Activated CD8-positive, alpha-beta T cell treated with anti-CD3 and anti-CD28 coated beads for 36 hours (primary cell): ENCODE measurements around the gene OR2H2. TPM values are rescaled to one million over a fixed set of nuclear protein-coding genes. Genes with fewer than 3 reads are reported as not detected.

ENCODE experiments used
- ATAC-seq: fragments of 200-7000 bp; cut with Tn5 transposase; one replicate; pipeline ENCODE4 v1.10.0; 2021; ENCODE audit warnings: mild to moderate bottlenecking, moderate library complexity
- CTCF ChIA-PET: fragments of 350-600 bp; sonication (Branson Sonifier 250); formaldehyde crosslinking; loops from one replicate; lab custom pipeline; 2021; ENCODE audit warnings: antibody characterized with exemption; lab: Charles Lee
- POLR2A ChIA-PET: fragments of 350-600 bp; sonication (Branson Sonifier 250); formaldehyde crosslinking; loops from one replicate; lab custom pipeline; 2021; ENCODE audit warnings: antibody characterized with exemption; lab: Charles Lee
- DNase-seq: peaks from one replicate; pipeline ENCODE4 v3.0.0-alpha.2; 2020
- H3K27ac Mint-ChIP-seq: one replicate; pipeline ENCODE4 v1.8.0; 2021; ENCODE audit warnings: mild to moderate bottlenecking, mixed read lengths
- H3K27me3 Mint-ChIP-seq: one replicate; pipeline ENCODE4 v1.8.0; 2021; ENCODE audit warnings: mixed read lengths
- H3K36me3 Mint-ChIP-seq: one replicate; pipeline ENCODE4 v1.8.0; 2021; ENCODE audit warnings: low read depth, mixed read lengths
- H3K4me1 Mint-ChIP-seq: one replicate; pipeline ENCODE4 v1.8.0; 2021; ENCODE audit warnings: low read depth, mixed read lengths
- H3K4me3 Mint-ChIP-seq: one replicate; pipeline ENCODE4 v1.8.0; 2021; ENCODE audit warnings: mild to moderate bottlenecking, moderate library complexity, mixed read lengths
- H3K9me3 Mint-ChIP-seq: one replicate; pipeline ENCODE4 v1.8.0; 2021; ENCODE audit warnings: mixed read lengths
- intact Hi-C: fragments of 100-400 bp; cut with micrococcal nuclease; formaldehyde crosslinking; loops from one replicate; pipeline ENCODE4 v1.10.0; 2022
- total RNA-seq, 2 experiments: library from RNA; stranded (reverse); gene quantifications; one replicate each; pipeline ENCODE4 v1.2.3, GENCODE V29; 2021
- TF ChIP-seq, protein P1 (sequence below): fragments of 200-600 bp; IDR thresholded peaks from one replicate; pipeline ENCODE4 v1.8.0; 2022; ENCODE audit warnings: antibody characterized with exemption, mild to moderate bottlenecking

OR2H2 gene
- total RNA-seq, 2 experiments from 2014 or later, result not detected

DNA sequence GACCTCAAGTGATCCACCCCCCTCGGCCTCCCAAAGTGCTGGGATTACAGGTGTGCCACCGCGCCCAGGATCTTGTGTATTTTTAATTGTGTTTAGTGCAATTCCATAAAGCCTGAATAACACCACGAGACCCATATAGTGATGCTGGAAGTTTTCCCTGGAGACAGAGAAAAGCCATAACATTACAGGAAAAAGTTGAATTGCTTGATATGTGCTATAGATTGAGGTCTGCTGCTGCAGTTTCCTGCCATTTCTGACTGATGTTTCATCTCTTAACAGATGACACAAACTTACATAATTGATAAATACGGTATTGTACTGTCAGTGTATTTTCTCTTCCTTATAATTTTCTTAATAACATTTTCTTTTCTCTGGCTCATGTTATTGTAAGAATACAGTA is 18.1 kb upstream of the OR2H2 start:
- ATAC-seq, result no peak
- ChIA-PET POLR2A (no interaction called here), CTCF (interaction anchor here (1.3 kb wide), 1 partner anchor 87 kb away, joined by 3 read pairs; no protein-coding TSS in a partner anchor)
- no peak for DNase-seq
- Mint-ChIP-seq H3K27ac (no peak overlapping the region), H3K4me1 (peaks cover 6% of the 10 kb centered on the region), H3K27me3 (peaks cover 41% of the 10 kb centered on the region), H3K4me3 (no peak overlapping the region), H3K36me3 (no peaks in the 10 kb centered on the region), H3K9me3 (no peaks in the 10 kb centered on the region)
- intact Hi-C loops, result no loop called here
- TF ChIP-seq, protein P1, sequence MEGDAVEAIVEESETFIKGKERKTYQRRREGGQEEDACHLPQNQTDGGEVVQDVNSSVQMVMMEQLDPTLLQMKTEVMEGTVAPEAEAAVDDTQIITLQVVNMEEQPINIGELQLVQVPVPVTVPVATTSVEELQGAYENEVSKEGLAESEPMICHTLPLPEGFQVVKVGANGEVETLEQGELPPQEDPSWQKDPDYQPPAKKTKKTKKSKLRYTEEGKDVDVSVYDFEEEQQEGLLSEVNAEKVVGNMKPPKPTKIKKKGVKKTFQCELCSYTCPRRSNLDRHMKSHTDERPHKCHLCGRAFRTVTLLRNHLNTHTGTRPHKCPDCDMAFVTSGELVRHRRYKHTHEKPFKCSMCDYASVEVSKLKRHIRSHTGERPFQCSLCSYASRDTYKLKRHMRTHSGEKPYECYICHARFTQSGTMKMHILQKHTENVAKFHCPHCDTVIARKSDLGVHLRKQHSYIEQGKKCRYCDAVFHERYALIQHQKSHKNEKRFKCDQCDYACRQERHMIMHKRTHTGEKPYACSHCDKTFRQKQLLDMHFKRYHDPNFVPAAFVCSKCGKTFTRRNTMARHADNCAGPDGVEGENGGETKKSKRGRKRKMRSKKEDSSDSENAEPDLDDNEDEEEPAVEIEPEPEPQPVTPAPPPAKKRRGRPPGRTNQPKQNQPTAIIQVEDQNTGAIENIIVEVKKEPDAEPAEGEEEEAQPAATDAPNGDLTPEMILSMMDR, result no peak

DNA sequence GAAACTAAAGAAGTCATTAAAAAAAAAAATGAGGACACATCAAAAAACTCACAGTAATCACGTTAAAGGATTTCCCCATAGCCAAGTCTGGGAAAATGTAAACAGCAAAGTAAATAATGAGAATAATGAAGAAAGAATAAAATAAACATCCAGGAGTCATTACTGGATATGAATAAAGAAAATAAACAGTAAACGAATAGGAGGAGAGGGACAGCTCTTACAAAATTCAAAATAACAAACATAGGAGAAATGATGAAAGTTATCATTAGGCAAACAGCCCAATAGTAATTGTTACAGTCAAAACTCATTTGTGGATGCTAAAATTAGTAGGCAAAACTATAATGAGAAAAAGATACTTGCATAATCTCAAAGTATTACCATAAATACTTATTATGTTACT is 17.4 kb upstream of the OR2H2 start:
- TF ChIP-seq, protein P1, result no peak
- ChIA-PET CTCF (interaction anchor here (1.3 kb wide), 1 partner anchor 86 kb away, joined by 3 read pairs; no protein-coding TSS in a partner anchor), POLR2A (no interaction called here)
- intact Hi-C loops, result no loop called here
- no peak for ATAC-seq
- no peak for DNase-seq
- Mint-ChIP-seq H3K27ac (no peak overlapping the region), H3K9me3 (no peaks in the 10 kb centered on the region), H3K4me3 (no peak overlapping the region), H3K27me3 (peaks cover 42% of the 10 kb centered on the region), H3K36me3 (no peaks in the 10 kb centered on the region), H3K4me1 (peaks cover 5% of the 10 kb centered on the region)

DNA sequence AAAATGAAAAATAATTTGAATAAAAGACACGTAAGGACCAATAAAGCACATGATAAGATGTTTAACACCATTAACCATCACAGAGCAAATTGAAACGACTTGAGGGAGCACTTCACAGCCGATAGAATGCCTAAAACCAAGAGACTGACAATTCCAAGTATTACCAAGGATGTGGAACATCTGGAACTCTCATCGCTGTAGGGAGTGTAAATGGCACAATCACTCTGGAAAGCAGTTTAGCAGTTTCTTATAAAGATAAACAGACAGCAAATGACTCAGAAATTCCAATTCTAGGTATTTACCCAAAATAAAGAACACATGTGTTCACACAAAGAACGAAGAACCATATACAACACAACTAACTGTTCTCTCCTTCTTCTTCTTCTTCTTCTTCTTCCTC is 16.9 kb upstream of the OR2H2 start:
- POLR2A ChIA-PET, result no interaction called here

DNA sequence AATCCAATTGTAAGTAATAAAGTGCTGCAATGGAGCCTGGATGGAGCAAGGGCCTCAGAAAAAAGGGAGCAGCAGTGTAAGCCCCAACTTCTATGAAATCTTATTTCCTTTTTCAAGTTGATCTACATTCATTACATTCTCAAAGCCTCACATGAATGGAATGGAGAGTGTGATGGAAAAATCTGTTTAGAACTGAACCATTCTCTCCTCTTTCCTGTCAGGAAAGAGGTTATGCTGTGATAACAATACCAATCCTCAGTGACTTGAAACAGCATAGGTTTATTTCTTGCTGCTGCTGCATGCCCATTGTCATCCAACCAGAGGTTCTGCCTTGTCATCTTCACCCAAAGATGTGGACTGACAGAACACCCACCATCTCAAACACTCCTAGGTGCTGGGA is 8.9 kb upstream of the OR2H2 start:
- ChIA-PET POLR2A (no interaction called here), CTCF (interaction anchor here (0.6 to 1.8 kb wide), 3 partner anchors 13 to 77 kb away, joined by 3 to 7 read pairs (median 4); no protein-coding TSS in a partner anchor)
- ATAC-seq, result no peak
- no peaks in the 10 kb centered on the region for H3K4me1 Mint-ChIP-seq
- no peak overlapping the region for H3K27ac Mint-ChIP-seq
- no peak for DNase-seq
- no peak overlapping the region for H3K4me3 Mint-ChIP-seq
- intact Hi-C loops, result no loop called here
- H3K27me3 Mint-ChIP-seq, result peaks cover 37% of the 10 kb centered on the region
- H3K9me3 Mint-ChIP-seq, result no peaks in the 10 kb centered on the region
- no peaks in the 10 kb centered on the region for H3K36me3 Mint-ChIP-seq
- TF ChIP-seq, protein P1, result no peak

More for the DNA sequence above, 16.9 kb upstream of the OR2H2 start:
- peaks cover 5% of the 10 kb centered on the region for H3K4me1 Mint-ChIP-seq
- no peaks in the 10 kb centered on the region for H3K9me3 Mint-ChIP-seq
- intact Hi-C loops, result no loop called here
- TF ChIP-seq, protein P1, result no peak
- DNase-seq (no peak), ATAC-seq (no peak)
- CTCF ChIA-PET, result no interaction called here
- peaks cover 38% of the 10 kb centered on the region for H3K27me3 Mint-ChIP-seq
- no peaks in the 10 kb centered on the region for H3K36me3 Mint-ChIP-seq
- no peak overlapping the region for H3K27ac Mint-ChIP-seq
- H3K4me3 Mint-ChIP-seq, result no peak overlapping the region

DNA sequence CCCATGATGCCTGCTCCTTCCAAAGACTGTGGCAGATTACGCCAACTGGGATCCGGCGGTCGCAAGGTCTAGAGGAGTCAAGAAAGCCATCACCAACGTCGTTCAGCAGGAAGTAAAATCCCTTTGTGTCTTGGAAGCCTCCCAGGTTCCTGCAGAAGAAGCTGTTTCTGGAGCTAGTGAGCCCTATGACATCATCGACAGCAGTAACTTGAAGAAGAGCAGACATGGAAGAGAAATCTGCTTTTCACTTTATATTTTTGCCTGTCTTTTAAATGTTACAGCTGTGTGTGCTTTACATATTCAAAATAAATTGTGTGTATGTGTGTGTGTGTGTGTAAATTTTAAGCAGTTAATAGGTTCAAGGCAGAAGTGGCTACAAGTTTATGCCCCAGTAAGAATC is 7.4 kb upstream of the OR2H2 start:
- POLR2A ChIA-PET, result no interaction called here
- Mint-ChIP-seq H3K9me3 (no peaks in the 10 kb centered on the region), H3K36me3 (no peaks in the 10 kb centered on the region), H3K27ac (no peak overlapping the region), H3K4me1 (no peaks in the 10 kb centered on the region), H3K27me3 (peaks cover 32% of the 10 kb centered on the region), H3K4me3 (no peak overlapping the region)
- intact Hi-C loops, result no loop called here
- CTCF ChIA-PET, result interaction anchor here (0.9 kb wide), 1 partner anchor 12 kb away, joined by 4 read pairs; no protein-coding TSS in a partner anchor
- TF ChIP-seq, protein P1, result no peak
- ATAC-seq (no peak), DNase-seq (no peak)
